UCSD-AML1 (cell line): ENCODE data around the gene PF4V1.
A peak's percentile ranks its signal among the peaks of the same experiment; 100 is the strongest.
"Not testable (repeated sequence)": the region's sequence is repeated elsewhere in the genome, so short reads cannot be mapped to it uniquely, and the experiment has no call there.

Source experiments
- DNase-seq: peaks from one replicate; lab custom pipeline; 2025; ENCODE audit not compliant: unreplicated experiment; lab: John Stamatoyannopoulos, UW

The PF4V1 gene

GRCh38 chr4:73869130-73870055 is 16.3 kb downstream of the PF4V1 start, which contains the start of gene CXCL1:
Gene CXCL1 (plus strand): TSS chr4:73869393. CDS start chr4:73869471, 78 bp downstream.
- peak; percentile 82 for DNase-seq

DNA sequence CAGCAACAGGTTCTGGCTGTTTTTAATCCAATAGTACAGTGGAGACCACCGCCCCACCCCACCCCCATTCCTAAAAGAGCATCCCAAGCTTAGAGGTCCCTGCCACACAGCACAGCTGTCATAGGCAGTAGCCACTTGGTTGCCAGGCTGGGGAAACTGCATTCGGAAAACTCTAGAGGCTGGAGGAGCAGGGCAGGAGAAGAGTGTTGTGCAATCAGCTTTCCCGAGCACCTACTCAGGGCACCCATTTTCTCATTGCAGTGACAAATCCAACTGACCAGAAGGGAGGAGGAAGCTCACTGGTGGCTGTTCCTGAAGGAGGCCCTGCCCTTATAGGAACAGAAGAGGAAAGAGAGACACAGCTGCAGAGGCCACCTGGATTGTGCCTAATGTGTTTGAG is 17.2 kb downstream of the PF4V1 start:
- peak; percentile 62 for DNase-seq

GRCh38 chr4:73870768-73871167 is 17.7 kb downstream of the PF4V1 start:
- peak; percentile 13 for DNase-seq

DNA sequence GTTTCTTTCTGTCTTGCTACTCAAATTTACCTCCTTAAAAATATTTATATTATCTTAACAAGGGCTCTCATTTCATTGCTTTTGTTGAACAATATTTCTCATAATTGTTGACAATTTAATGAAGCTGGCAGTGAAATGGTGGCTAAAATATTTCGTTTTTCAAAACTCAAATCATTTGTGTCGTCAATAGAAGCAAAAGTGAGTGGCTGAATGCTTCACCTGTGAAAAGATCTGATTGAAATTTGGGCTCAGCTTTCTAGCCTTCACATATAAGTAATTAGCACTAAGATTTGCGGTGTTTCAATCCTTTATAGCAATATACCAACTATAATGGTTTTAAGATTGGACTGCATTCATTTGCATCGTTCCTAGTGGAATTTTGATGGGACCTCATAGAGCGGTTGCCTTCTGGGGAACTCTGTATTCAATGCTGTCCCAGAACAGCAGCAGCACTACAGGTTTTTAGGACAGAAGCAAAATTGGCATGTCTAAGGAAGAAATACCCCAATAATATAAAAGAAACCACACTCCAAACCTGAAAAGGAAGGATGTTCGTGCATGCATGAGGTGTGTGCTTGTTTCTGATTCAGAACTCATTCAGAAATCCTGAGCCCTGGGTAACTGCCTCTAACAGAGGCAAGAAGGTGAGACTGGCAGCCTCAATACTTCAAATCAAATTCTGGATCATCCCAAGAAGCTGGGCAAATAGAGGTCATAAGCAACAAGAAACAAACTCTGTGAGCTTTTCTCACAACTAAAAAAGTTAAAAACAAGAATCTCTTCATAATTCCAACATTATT is 18.6 kb downstream of the PF4V1 start:
- DNase-seq, result peak; percentile 13

- peak; percentile 31 for DNase-seq
Measured at GRCh38 chr4:73872316-73873108, 19.4 kb downstream of the PF4V1 start.

GRCh38 chr4:73874386-73874785 is 21.3 kb downstream of the PF4V1 start:
- DNase-seq, result no peak

GRCh38 chr4:73875401-73875800 is 22.3 kb downstream of the PF4V1 start:
- no peak for DNase-seq

DNA sequence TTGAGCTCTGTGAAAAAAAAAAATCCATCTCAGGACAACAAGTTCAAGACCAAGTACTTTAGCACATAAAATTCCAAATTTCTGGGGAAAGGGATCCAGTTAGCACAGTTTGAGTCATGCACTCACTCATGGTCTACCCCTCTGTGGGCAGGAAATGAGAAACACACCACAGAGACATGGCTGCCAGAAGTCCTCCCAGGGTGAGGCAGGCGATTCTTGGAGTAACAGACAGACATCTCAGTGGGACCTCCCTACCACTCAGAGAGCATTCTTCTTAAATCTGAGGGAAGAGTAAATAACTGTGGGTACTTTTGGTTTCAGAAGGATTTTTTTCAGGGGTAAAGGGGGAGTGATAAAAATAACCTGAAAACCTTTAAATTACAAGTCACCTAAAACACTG is 30.2 kb downstream of the PF4V1 start:
- no peak for DNase-seq

DNA sequence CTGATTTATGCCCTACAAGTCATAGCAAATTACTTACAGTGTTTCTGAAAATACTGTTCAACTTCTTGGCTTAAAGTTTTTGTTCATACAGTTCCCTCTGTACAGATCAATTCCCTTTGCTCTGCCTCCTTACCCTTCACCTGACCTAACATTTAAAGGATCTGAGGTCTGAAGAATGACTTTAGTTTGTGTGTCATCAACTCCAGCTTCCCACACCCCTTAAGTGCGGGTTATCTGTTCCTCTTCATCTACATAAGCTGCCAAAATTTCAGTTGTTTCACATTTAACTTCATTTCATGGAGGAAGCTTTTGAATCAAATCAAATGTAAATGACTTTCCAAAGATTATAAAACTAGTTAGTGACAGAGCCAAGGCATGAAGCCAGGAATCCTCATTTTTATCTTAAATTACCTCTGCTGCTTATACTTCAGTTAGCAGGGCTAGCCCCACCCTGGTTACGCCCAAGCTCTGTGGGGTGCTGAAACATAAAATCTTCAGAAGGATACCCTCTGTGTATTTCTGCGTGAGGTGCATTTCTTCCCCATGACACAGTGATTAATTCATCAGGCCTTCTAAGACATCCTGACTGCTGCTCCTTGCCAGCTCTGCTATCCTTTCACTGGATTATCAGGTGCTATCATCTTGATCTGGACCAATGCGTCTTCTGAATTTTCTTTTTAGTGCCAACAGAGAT is 32.6 kb downstream of the PF4V1 start:
- no peak for DNase-seq

DNA sequence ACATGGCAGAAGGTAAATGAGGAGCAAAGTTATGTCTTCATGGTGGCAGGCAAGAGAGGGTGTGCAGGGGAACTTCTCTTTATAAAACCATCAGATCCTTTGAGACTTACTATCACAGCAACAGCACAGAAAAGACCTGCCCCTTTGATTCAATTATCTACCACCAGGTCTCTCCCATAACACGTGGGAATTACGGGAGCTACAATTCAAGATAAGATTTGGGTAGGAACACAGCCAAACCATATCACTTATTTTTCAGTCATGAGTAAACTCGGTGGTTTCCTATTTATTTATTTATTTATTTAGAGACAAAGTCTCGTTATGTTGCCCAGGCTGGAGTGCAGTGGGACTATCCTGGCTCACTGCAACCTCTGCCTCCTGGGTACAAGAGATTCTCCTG is 38.2 kb downstream of the PF4V1 start:
- DNase-seq, result no peak

DNA sequence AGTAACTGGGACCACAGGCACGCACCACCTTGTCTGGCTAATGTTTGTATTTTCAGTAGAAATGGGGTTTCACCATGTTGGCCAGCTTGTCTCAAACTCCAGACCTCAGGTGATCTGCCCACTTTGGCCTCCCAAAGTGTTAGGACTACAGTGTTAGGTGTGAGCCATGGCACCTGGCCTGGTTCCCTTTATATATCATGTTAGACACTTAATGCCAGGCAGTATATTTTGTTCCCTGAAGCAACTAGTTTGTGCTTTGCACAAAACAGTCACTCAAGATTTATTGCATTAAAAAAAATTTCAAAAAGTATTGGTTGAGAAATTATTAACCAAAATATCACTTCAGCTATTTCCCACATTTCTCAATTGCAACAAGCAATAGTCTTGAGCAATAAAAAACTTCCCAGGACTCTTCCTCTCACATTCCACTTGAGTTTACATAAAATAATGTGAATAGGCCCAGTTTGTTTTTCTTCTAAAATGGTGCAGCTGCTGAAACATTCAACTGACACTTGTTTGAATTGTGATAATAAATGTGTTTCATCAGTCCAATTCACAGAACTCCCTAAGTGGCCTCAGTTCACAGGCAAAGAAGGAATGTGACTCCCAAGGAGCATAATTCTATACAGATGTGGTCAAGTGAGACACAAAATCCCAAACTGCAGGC is 38.8 kb downstream of the PF4V1 start:
- no peak for DNase-seq

GRCh38 chr4:73892966-73893365 is 39.9 kb downstream of the PF4V1 start:
- no peak for DNase-seq

GRCh38 chr4:73894001-73894400 is 40.9 kb downstream of the PF4V1 start:
- no peak for DNase-seq

DNA sequence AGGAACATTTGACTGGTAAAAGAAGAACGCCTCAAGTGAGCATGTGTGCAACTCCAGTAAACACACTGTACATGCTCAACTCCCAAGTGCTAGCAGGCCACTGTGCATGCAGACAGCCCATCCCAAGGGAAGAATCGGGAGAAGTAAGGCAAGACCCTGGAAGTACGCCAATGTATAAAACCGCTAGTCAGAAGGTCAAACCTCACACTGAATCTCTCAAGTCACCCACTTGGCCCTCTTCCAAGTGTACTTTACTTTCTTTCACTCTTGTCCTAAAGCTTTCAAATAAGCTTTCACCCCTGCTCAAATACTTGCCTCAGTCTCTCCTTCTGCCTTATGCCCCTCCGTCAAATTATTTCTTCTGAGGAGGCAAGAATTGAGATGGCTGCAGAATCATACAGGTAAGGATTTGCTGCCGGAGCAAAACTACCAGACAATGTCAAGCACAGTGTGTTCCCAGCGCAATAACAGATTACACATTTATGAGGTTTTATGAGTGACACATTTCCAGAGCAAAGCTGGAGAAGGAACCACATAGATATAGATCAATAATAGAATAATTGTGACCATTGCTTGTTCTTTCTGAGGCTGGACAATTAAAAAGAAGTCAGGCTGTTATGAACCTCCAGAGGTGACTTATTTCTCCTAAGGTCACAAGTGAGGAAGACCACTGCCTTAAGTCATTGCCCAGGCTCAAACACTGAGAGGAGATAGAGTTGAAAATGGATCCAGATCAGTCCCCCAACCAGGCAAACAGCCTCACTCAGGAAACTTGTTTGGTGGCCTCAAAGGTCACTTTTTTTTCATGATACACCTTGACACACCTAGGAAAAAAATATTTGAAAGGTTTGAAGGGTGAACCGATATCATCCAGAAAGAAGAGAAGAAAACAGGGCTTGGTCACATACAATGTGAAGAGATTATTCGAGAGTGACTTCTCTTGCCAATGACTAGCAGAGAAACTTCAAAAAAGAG is 42.4 kb downstream of the PF4V1 start:
- DNase-seq, result no peak

- no peak for DNase-seq
Measured at GRCh38 chr4:73896416-73896815, 43.3 kb downstream of the PF4V1 start.

DNA sequence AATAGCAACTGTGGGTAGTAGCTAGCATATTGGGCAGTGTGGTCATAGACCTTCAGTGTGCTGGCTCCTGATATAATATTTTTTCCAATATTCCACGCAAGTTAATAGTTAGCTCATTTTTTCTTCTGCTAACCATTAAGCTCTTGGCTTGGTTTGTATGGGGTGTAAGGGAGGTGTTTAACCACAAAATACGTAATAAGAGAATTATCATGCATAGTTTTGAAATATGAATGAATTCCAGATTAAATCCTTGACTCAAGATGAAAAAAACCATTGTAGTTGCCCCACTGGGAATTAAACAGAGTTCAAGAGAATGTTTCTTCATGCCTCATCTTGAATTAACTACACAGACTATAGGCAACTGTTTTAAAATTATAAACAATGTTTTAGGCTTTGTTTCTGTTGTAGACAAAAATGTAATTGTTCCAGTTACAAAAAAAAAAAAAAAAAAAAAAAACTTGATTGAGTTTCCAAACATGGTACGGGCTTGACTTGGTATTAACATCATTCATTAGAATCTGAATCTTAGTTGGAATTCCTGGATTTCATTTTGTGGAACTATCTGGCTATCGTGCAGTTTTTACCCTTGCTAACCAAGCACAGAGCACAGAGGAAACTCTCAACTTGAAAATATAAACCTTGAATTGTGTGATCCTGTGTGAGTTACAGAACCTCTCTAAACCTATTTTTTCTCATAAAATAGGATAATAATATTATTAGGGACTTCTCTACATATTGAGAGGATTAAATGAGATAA is 44.5 kb downstream of the PF4V1 start:
- no peak for DNase-seq

DNA sequence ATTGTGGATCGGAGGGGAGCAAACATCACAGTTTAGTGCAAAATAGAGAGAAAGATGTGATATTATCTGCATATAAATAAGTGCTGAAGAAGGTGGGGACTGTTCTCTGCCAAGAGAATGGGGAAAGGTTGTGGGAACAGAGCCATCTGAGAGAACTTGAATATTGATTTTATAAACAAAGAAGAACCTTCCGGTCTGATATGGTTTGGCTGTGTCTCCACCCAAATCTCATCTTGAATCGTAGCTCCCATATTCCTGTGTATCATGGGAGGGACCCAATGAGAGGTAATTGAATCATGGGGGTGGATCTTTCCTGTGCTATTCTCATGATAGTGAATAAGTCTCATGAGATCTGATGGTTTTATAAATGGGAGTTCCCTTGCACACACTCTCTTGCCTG is 46.2 kb downstream of the PF4V1 start:
- not testable (repeated sequence) for DNase-seq

DNA sequence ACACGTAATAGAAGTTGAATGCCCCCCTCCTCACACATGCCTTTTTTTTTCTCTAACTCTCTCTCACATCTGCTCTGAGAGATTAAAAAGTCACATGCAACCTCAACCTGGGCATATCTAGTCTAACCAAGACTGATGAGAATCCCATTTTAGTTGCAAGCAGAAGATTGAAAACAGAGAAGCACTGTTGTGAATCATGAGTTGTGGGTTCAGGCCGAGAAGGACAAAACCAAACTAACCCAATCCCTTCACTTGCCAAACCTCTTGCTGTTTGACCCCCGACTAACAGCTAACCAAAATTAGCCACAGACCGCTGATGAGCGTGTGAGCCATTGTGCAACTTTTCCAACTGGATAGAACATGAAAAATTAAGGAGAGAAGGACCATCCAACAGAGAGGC is 47.9 kb downstream of the PF4V1 start:
- DNase-seq, result no peak
